H1 (cell line): ENCODE data around the gene MYMX. TPM values are rescaled to one million over a fixed set of nuclear protein-coding genes. Genes with fewer than 3 reads are reported as not detected.

ENCODE experiments used
- CTCF ChIA-PET: fragments of 300-600 bp; sonication (Branson Sonifier 250); formaldehyde crosslinking; loops from one replicate; lab custom pipeline; 2021; ENCODE audit not compliant: partially characterized antibody; lab: Charles Lee
- POLR2A ChIA-PET: fragments of 300-600 bp; sonication (Branson Sonifier 250); formaldehyde crosslinking; loops from one replicate; lab custom pipeline; 2021; ENCODE audit warnings: inconsistent platforms; ENCODE audit not compliant: partially characterized antibody; lab: Charles Lee
- DNase-seq, 2 experiments: peaks; one replicate each; pipeline versions ENCODE4 v3.0.0 to v3.0.0-alpha.2; 2010 to 2022; ENCODE audit warnings: low spot score in 2 of 2, low read depth in 1 of 2, mixed read lengths in 1 of 2
- FAIRE-seq: peaks from 2 replicates; lab custom pipeline; 2011; peaks lifted over from hg19 to GRCh38; lab: Jason Lieb, UNC
- H2AFZ ChIP-seq: 2 replicates; pipeline ENCODE4 v1.8.1; 2012; ENCODE audit warnings: low read length, inconsistent platforms
- H2AK5ac ChIP-seq: 2 replicates; pipeline ENCODE4 v1.6.1; 2013; ENCODE audit warnings: low read depth, low read length
- H2BK120ac ChIP-seq: replicated peaks from 2 replicates; pipeline ENCODE3; 2013; ENCODE audit warnings: low read depth, low read length, inconsistent platforms
- H2BK12ac ChIP-seq: 2 replicates; pipeline ENCODE4 v1.6.1; 2013; ENCODE audit warnings: low read depth, low read length
- H2BK15ac ChIP-seq: 2 replicates; pipeline ENCODE4 v1.6.1; 2013; ENCODE audit warnings: low read length
- H2BK20ac ChIP-seq: 2 replicates; pipeline ENCODE4 v1.6.1; 2013; ENCODE audit warnings: low read length
- H2BK5ac ChIP-seq: 2 replicates; pipeline ENCODE4 v1.6.1; 2013; ENCODE audit warnings: low read depth, low read length
- H3K14ac ChIP-seq: 2 replicates; pipeline ENCODE4 v1.6.1; 2013; ENCODE audit warnings: inconsistent platforms; ENCODE audit not compliant: insufficient read length
- H3K18ac ChIP-seq: 2 replicates; pipeline ENCODE4 v1.6.1; 2013; ENCODE audit warnings: low read length; ENCODE audit errors: extremely low read depth
- H3K23ac ChIP-seq: 2 replicates; pipeline ENCODE4 v1.6.1; 2013; ENCODE audit warnings: inconsistent platforms; ENCODE audit not compliant: insufficient read length
- H3K23me2 ChIP-seq: 2 replicates; pipeline ENCODE4 v1.6.1; 2013; ENCODE audit warnings: low read depth, low read length
- H3K27ac ChIP-seq: 2 replicates; pipeline ENCODE4 v1.6.1; 2011; ENCODE audit warnings: low read depth, low read length, inconsistent platforms
- H3K27me3 ChIP-seq, 4 experiments: replicated peaks in 1 of 4; 1 replicate in 1 of 4; 2 replicates in 3 of 4; pipeline versions ENCODE4 v1.6.1 to v1.8.1; 2011 to 2013; ENCODE audit warnings: low read length in 3 of 4, mild to moderate bottlenecking in 3 of 4, inconsistent platforms in 2 of 4, mixed read lengths in 2 of 4, moderate library complexity in 1 of 4; ENCODE audit not compliant: control insufficient read depth in 3 of 4, insufficient read depth in 3 of 4; ENCODE audit errors: extremely low read depth in 1 of 4
- H3K36me3 ChIP-seq, 4 experiments: 2 replicates each; pipeline versions ENCODE4 v1.6.1 to v1.8.1; 2011 to 2013; ENCODE audit warnings: mild to moderate bottlenecking in 4 of 4, low read length in 3 of 4, moderate library complexity in 2 of 4, control low read depth in 1 of 4, inconsistent platforms in 1 of 4; ENCODE audit not compliant: insufficient read depth in 4 of 4, control insufficient read depth in 2 of 4
- H3K4ac ChIP-seq: replicated peaks from 2 replicates; pipeline ENCODE3; 2013; ENCODE audit warnings: low read length, low read depth, mixed read lengths, inconsistent platforms; ENCODE audit not compliant: insufficient read length
- H3K4me1 ChIP-seq, 4 experiments: replicated peaks in 1 of 4; 1 replicate in 1 of 4; 2 replicates in 3 of 4; pipeline versions ENCODE4 v1.6.1 to v1.8.1; 2011 to 2013; ENCODE audit warnings: low read length in 3 of 4, inconsistent platforms in 2 of 4, mixed read lengths in 1 of 4; ENCODE audit not compliant: insufficient read depth in 4 of 4, control insufficient read depth in 3 of 4
- H3K4me2 ChIP-seq, 2 experiments: 2 replicates each; pipeline versions ENCODE4 v1.6.1 to v1.8.1; 2011 to 2013; ENCODE audit warnings: low read depth in 2 of 2, low read length in 2 of 2, control low read depth in 1 of 2, inconsistent platforms in 1 of 2, mild to moderate bottlenecking in 1 of 2; ENCODE audit not compliant: insufficient read depth in 1 of 2
- H3K4me3 ChIP-seq, 4 experiments: fragments of 200-600, 300-600 bp in 1 of 4; sonication (generic), shearing (Covaris generic), sonication (Bioruptor Twin) in 1 of 4; 2 replicates each; pipeline versions ENCODE4 v1.5.1 to v1.8.1; 2011 to 2016; ENCODE audit warnings: low read length in 4 of 4, low read depth in 3 of 4, control low read depth in 2 of 4, inconsistent platforms in 2 of 4, mild to moderate bottlenecking in 2 of 4, mixed read lengths in 1 of 4, moderate library complexity in 1 of 4; ENCODE audit not compliant: insufficient read depth in 2 of 4; ENCODE audit errors: extremely low read depth in 1 of 4
- H3K56ac ChIP-seq: replicated peaks from 2 replicates; pipeline ENCODE3; 2013; ENCODE audit warnings: low read depth, mild to moderate bottlenecking, mixed read lengths, low read length, inconsistent platforms; ENCODE audit not compliant: insufficient read length
- H3K79me1 ChIP-seq: 2 replicates; pipeline ENCODE4 v1.6.1; 2013; ENCODE audit warnings: low read depth, low read length, control low read depth
- H3K79me2 ChIP-seq, 2 experiments: 2 replicates each; pipeline versions ENCODE4 v1.6.1 to v1.8.1; 2012 to 2013; ENCODE audit warnings: low read length in 2 of 2, mild to moderate bottlenecking in 2 of 2, inconsistent platforms in 1 of 2; ENCODE audit not compliant: insufficient read depth in 2 of 2, control insufficient read depth in 1 of 2
- H3K9ac ChIP-seq, 4 experiments: replicated peaks in 1 of 4; 1 replicate in 1 of 4; 2 replicates in 3 of 4; pipeline versions ENCODE4 v1.6.1 to v1.8.1; 2011 to 2013; ENCODE audit warnings: low read depth in 3 of 4, low read length in 3 of 4, control low read depth in 2 of 4, mild to moderate bottlenecking in 2 of 4, moderate library complexity in 2 of 4, inconsistent platforms in 1 of 4; ENCODE audit errors: extremely low read depth in 1 of 4
- H3K9me3 ChIP-seq, 2 experiments: 2 replicates each; pipeline versions ENCODE4 v1.6.1 to v1.8.1; 2012 to 2013; ENCODE audit warnings: mild to moderate bottlenecking in 2 of 2, moderate library complexity in 2 of 2, control low read depth in 1 of 2, inconsistent platforms in 1 of 2, low read depth in 1 of 2, low read length in 1 of 2, mixed read lengths in 1 of 2; ENCODE audit not compliant: insufficient read depth in 2 of 2
- H4K20me1 ChIP-seq, 2 experiments: replicated peaks in 1 of 2; 2 replicates each; pipeline versions ENCODE3 to v1.8.1; 2011 to 2013; ENCODE audit warnings: inconsistent platforms in 2 of 2, low read length in 2 of 2, mild to moderate bottlenecking in 1 of 2; ENCODE audit not compliant: insufficient read depth in 2 of 2, control insufficient read depth in 1 of 2
- H4K5ac ChIP-seq: 2 replicates; pipeline ENCODE4 v1.6.1; 2013; ENCODE audit warnings: low read length, low read depth, mixed read lengths, inconsistent platforms; ENCODE audit not compliant: insufficient read length
- H4K8ac ChIP-seq: 2 replicates; pipeline ENCODE4 v1.8.0; 2013; ENCODE audit warnings: mild to moderate bottlenecking, moderate library complexity, low read length, inconsistent platforms; ENCODE audit not compliant: insufficient read depth; ENCODE audit errors: extremely low read depth
- H4K91ac ChIP-seq: replicated peaks from 2 replicates; pipeline ENCODE3; 2013; ENCODE audit warnings: low read length, mixed read lengths, inconsistent platforms; ENCODE audit not compliant: insufficient read length
- EZH2 ChIP-seq: fragments of 200-600 bp; sonication (generic); IDR thresholded peaks from 2 replicates; pipeline ENCODE4 v1.7.1; 2012; ENCODE audit warnings: low read depth, mild to moderate bottlenecking, moderate library complexity, low read length, inconsistent platforms; ENCODE audit not compliant: severe bottlenecking
- HDAC2 ChIP-seq, 2 experiments: fragments of 300-600 bp in 1 of 2; sonication (generic) in 1 of 2; IDR thresholded peaks; 2 replicates each; pipeline ENCODE4 v1.6.1; 2011 to 2012; ENCODE audit warnings: low read depth in 2 of 2, low read length in 2 of 2, mild to moderate bottlenecking in 2 of 2, moderate library complexity in 2 of 2, borderline replicate concordance in 1 of 2, inconsistent platforms in 1 of 2
- HDAC6 ChIP-seq: IDR thresholded peaks from one replicate; pipeline ENCODE4 v1.7.1; 2012; ENCODE audit warnings: low read depth, mild to moderate bottlenecking, inconsistent platforms, low read length, moderate library complexity
- POLR2A ChIP-seq, 2 experiments: IDR thresholded peaks; 1 replicate in 1 of 2; 2 replicates in 1 of 2; pipeline ENCODE4 v1.6.1; 2011; ENCODE audit warnings: low read depth in 2 of 2, low read length in 2 of 2, mild to moderate bottlenecking in 2 of 2; ENCODE audit errors: control extremely low read depth in 1 of 2
- SUZ12 ChIP-seq: fragments of 200-600 bp; sonication (generic); IDR thresholded peaks from 2 replicates; pipeline ENCODE4 v1.6.1; 2012; ENCODE audit warnings: mild to moderate bottlenecking, inconsistent platforms, low read length, moderate library complexity, mixed read lengths
- WGBS, 2 experiments: shearing (Covaris generic) in 1 of 2; methylation state at CpG; one replicate each; pipeline versions ENCODE4 v1.1.6 to v1.1.7; 2013 to 2015; ENCODE audit warnings: low lambda C conversion rate in 2 of 2, mixed read lengths in 2 of 2, inconsistent platforms in 1 of 2, low coverage in 1 of 2, missing lambda C conversion rate in 1 of 2; ENCODE audit not compliant: insufficient replicate concordance in 2 of 2, insufficient coverage in 1 of 2, insufficient read length in 1 of 2; ENCODE audit errors: extremely low coverage in 1 of 2, missing lambda C conversion rate in 1 of 2; 5-methylcytosine and 5-hydroxymethylcytosine counted together
- polyA plus RNA-seq, 7 experiments: library from polyadenylated mRNA; depleted of rRNA in 3 of 7; stranded (reverse) in 5 of 7; unstranded in 2 of 7; fragments of >200 nt in 5 of 7; fragments of 200-250 nt in 2 of 7; gene quantifications; 1 replicate in 5 of 7; 2 replicates in 1 of 7; 4 replicates in 1 of 7; pipeline versions ENCODE4 v1.2.1 to v1.2.3, GENCODE V29; 2011 to 2013; ENCODE audit warnings: missing spikeins in 2 of 7, mixed read lengths in 2 of 7
- total RNA-seq: library from RNA; stranded (reverse); fragmentation: NEBNext Ultra II Directional; extraction: Animal tissue kit (Norgen Biotek cat#: 25700); gene quantifications from 2 replicates; pipeline ENCODE4 v1.2.1, GENCODE V29; 2021

Gene MYMX
- total and polyA plus RNA-seq, 2 of the 8 experiments (the other 6 are each of a cell fraction or from before 2014, with no cell fraction given), result 4.7 to 6.9 TPM

DNA sequence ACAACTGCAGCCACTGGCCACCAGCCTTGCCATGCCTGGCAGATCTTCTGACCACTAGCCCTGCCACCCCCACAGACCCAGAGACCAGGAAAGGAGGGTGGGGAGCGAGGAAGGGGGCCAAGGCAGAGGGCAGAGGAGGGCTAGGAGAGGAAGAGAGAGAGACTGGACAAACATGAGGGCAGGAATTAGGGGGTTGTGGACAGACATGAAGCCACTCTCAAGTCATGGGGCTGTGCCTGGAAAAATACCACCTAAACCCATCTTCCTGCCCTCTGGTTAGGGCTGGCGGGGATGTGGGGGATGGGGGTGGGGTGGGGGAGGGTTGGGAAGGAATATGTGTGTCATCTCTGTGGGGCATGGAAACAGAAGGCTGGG, 5.2 kb downstream of the MYMX start:
- peak overlapping the region; percentile 31; the same call in 1 of the 2 replicates for H2BK15ac ChIP-seq
- H3K4me2 ChIP-seq, result peak overlapping the region in 1 of 2 experiments; percentile 95; a peak in 3 of 4 replicates
- peak overlapping the region; percentile 20; the same call in 1 of the 2 replicates for H2AK5ac ChIP-seq
- no peak overlapping the region for H2AFZ ChIP-seq
- H2BK12ac ChIP-seq, result peak overlapping the region; percentile 98; the same call in 1 of the 2 replicates
- no peak overlapping the region; a peak in 1 of 8 replicates for H3K4me3 ChIP-seq
- ChIA-PET POLR2A (interaction anchor here (0.7 to 21.0 kb wide), 11 partner anchors 14 to 214 kb away, joined by 3 to 477 read pairs (median 19); partner anchors contain the start of genes HSP90AB1 and SLC35B2), CTCF (interaction anchor here (0.6 to 19.4 kb wide), 16 partner anchors 9 to 104 kb away, joined by 3 to 287 read pairs (median 6); partner anchors contain the start of gene SLC35B2)
- TF ChIP-seq EZH2 (no peak), SUZ12 (no peak), HDAC2 (IDR thresholded peaks at IDR 0.05; ENCODE audit: borderline replicate concordance in 1 of 2, low read depth in 2 of 2, low read length in 2 of 2) (no peak), POLR2A (IDR thresholded peaks at IDR 0.05; ENCODE audit: control extremely low read depth in 1 of 2, low read depth in 2 of 2, low read length in 2 of 2) (no peak), HDAC6 (no peak)
- H4K91ac ChIP-seq, result peak overlapping the region; percentile 45
- H3K9me3 ChIP-seq, result no peaks in the 10 kb centered on the region
- H3K23ac ChIP-seq, result no peak overlapping the region
- H3K27me3 ChIP-seq, result no peaks in the 10 kb centered on the region
- no peak for DNase-seq
- FAIRE-seq, result no peak
- no peak overlapping the region for H3K27ac ChIP-seq
- H3K23me2 ChIP-seq, result peaks cover 16% of the 10 kb centered on the region
- H3K4me1 ChIP-seq, result peaks cover 31 to 62% (median 45%) of the 10 kb centered on the region in 4 experiments
- peaks cover 18 to 22% of the 10 kb centered on the region in 2 experiments for H4K20me1 ChIP-seq
- peaks cover 10 to 30% of the 10 kb centered on the region in 2 experiments; a peak in 3 of 4 replicates for H3K79me2 ChIP-seq
- H3K36me3 ChIP-seq, result no peaks in the 10 kb centered on the region
- no peak overlapping the region for H3K56ac ChIP-seq
- WGBS, 2 experiments, result 50% methylated on average over 1 of the region's 2 CpGs; no CpG with 5 or more reads in 1 of the 2 experiments
- H4K8ac ChIP-seq, result no peak overlapping the region
- no peak overlapping the region for H3K14ac ChIP-seq
- peak overlapping the region; percentile 76; the same call in 1 of the 2 replicates for H2BK5ac ChIP-seq
- H3K4ac ChIP-seq, result peak overlapping the region; percentile 11
- H3K9ac ChIP-seq, result no peak overlapping the region
- H2BK120ac ChIP-seq, result peak overlapping the region; percentile 40
- H4K5ac ChIP-seq, result peak overlapping the region; percentile 39
- peak overlapping the region; percentile 93; the same call in 1 of the 2 replicates for H2BK20ac ChIP-seq
- H3K18ac ChIP-seq, result peak overlapping the region; percentile 72
- peaks cover 9% of the 10 kb centered on the region for H3K79me1 ChIP-seq
